GM18526 (cell line): ENCODE measurements around the gene TRIB2.

Source experiments
- POLR2A ChIP-seq: IDR thresholded peaks from 3 replicates; pipeline ENCODE4 v1.6.1; 2011; ENCODE audit not compliant: insufficient read length; ENCODE audit errors: extremely low read depth

Gene TRIB2

DNA sequence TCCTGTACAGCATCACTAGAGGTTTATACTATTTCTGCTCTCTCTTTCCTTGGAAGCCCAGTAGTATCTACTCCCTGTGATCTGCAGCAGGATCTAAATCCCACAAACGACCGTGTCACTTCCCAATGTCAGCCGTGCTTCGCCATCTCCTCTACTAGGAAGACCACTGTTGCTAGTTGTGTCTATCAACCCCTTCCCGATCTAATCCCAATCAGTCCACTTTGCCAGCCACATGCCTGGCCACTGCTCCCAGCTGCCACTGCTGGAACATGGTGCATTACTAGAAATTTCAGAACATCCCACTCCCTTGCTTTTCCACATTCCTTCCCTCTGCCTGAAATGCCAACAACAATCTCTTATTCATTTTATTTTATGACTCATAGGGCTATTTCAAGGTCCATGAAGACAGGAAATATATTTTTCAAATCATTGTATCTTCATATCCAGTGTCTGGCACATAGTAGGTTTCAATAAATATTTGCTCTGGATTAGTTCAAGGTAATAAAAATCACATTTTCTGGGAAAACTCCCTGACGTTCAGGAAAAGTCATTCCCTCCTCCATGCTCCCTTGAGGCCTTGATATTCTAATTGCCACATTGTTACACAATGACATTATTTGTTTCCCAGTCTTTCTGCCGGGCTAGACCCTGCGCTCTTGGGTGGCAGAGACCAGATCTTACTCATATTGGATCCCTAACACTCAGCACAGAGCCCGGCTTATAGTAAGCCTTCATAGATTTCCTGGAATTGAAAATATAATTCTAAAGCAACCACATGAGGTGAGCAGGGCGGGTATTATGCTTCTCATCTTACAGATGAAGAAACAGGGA is 2.1 kb upstream of the TRIB2 start:
- TF ChIP-seq POLR2A, result no peak

DNA sequence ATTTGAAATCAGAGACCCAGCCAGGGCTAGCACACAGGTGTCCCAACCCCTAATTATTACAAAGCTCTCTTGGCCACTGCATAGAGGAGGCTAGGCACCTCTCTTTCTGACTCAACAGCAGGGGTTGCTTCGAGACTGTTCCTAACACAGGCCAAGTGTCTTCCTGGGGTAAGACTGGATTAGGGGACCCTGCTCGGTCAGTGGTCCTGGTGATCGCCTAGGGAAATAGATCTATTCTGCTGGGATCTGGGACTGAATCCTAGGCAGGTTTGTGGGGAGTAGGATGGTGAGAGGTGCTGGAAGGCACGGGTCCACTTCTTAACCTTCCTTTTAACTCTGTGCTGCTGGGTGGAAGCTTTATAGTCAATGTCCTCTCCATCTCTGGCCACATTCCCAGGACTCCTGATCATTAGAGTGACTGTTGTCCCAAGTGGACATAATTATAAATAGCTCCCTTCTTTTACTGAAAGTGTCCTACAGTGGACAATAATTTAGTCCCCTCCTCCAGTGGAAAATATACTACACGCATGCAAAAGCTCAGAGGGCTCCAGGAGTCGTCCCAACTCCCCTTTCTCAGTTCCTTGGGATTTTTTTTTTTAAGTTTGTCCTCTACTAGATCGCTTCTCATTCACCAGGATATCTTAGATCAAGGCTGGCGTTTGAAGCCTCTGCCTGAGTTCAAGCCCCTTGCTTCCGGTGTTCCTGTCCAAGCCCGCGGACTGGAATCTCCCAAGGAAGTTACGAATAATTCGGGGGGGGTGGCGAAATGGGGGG is 1.3 kb upstream of the TRIB2 start:
- TF ChIP-seq POLR2A, result no peak

DNA sequence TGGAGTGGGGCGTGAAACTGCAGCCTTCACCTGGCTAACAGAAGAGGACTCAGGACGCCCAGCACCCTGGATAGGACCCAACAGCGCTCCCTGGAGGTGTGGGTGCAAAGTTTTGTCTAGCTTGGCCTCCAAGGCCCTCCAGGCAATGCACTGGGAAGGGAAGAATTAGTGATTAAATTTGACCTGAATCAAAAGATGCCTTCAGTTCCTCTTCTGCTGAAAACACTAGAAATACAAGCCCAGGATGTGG is 779 bp upstream of the TRIB2 start:
- no peak for TF ChIP-seq POLR2A

DNA sequence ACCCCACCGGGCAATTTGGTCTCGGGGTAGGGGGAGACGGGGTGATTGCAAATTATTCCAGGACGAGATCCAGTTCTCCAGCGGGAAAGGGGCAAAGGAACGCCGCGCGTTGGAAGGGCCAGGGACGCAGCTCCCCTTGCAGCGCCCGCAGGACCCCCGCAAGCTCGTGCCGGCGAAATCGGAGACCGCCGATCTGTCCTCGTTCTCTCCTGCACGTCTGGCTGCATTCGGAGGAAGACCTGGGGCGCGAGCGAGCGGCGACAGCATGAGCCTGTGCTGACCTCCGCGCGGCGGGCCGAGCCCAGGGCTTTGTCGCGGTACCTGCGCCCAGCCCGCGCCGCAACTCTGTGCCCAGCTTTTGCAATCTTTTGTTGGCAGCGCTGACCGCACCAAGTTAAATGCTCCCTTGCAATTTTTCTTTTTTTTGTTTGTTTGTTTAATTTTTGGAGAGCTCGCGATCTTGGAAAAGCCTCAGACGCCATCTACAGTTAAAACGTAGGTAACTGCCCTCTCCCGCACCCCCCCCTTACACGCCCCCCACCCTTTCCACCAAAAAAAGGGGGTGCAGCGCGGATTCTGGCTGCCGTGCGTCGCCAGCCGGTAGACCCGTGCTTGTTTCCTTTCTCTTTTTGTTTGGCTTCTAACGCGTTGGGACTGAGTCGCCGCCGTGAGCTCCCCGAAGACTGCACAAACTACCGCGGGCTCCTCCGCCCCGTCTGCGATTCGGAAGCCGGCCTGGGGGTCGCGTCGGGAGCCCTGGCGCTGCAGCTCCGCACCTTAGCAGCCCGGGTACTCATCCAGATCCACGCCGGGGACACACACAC is 667 bp downstream of the TRIB2 start:
- no peak for TF ChIP-seq POLR2A

DNA sequence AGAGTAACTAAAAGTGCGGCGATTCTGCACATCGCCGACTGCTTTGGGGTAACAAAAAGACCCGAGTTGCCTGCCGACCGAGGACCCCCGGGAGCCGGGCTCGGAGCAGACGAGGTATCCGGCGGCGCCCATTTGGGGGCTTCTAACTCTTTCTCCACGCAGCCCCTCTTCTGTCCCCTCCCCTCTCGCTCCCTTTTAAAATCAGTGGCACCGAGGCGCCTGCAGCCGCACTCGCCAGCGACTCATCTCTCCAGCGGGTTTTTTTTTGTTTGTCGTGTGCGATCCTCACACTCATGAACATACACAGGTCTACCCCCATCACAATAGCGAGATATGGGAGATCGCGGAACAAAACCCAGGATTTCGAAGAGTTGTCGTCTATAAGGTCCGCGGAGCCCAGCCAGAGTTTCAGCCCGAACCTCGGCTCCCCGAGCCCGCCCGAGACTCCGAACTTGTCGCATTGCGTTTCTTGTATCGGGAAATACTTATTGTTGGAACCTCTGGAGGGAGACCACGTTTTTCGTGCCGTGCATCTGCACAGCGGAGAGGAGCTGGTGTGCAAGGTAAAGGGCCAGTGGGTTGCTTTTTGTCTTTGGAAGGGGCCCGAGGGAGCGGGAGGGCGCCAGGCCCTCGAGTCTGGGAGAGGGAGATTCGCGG is 1.4 kb downstream of the TRIB2 start:
- TF ChIP-seq POLR2A, result no peak

DNA sequence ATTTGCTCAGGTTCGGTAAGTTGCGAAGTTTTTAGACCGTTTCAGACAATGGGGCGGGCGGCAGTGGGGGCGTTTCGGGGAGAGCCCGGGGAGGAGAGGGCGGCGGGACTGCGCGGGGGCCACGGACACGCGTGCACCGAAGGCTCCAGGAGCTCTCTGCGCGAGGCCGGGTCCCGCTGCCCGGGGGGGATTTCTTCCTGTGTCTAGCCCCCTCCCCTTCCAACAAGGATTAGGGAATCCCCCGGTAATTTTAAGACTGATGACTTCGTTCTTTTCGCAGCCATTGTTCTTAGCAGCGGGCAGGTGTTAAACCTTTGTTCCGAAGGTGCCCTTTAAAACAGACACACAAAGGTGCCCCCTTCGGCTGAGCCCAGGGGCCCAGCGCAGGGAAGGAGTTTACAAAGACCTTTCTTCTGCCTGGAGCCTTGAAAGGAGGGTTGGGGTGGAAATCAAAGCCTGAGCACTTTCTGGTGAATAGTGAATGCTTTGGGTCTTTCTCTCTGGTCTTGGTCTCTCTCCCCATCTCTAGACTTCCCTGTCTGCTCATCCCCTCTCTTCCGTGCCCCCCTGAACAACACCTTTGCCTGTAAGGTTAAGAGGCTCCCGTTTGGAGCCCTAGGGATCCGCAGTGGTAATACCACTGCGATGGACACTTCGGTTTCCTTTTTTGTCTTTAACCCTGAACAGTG is 2.1 kb downstream of the TRIB2 start:
- TF ChIP-seq POLR2A, result no peak

DNA sequence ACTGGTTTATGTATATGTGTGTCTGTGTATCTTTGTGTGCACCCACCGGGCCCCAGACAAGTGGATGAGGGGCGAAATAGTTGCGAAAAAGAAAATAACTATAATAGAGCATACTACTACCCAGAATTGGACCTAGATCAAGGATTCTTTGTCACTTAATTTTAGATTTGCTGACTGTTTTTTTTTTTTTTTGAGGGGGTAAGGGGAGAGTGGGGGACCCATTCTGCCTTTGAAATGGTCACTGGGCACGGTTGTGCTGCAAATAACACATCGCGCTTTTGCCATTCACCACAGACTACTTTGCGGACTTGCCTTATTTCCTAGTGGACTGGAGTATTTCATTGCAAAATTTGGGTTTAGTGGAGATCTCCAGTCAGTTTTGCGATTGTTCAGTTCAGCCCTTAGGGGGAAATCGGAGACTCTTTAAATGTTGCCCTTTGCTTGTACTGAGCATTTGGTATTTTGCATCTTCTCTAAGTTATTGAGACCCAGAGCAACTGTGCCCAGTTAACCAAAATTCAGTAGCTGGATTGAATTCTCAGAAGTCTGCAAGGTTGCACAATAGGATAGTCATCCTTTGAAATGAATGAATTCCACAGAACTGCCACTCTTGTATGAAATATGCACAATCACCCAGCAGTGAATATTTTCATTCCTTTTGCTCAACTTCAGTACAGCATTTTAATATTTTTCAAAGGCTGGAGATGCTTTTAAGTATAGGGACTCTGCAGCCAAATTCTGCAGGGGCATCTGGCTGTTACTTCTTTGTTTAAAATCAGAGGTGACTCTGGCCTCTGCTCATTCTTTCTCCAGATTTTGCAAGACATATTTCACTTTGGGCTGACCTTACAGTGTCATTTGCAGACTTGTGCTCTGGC is 2.9 kb downstream of the TRIB2 start:
- no peak for TF ChIP-seq POLR2A

DNA sequence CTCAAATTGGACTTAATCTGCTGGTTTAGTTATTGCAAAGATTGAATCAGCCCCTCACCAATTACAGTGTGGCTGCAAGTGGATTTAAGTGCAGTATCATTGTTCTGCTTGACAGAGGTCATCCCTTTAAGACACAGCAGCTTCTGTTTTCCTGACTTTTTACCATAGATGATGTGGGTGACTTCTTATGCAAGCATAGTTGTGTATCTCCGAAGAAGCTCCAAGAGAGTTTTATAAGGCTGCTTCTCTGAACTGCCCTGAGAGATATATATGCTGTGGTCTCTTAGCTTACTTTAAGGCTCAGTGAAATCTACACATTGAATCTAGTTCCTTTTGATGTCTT is 3.5 kb downstream of the TRIB2 start:
- TF ChIP-seq POLR2A, result no peak

DNA sequence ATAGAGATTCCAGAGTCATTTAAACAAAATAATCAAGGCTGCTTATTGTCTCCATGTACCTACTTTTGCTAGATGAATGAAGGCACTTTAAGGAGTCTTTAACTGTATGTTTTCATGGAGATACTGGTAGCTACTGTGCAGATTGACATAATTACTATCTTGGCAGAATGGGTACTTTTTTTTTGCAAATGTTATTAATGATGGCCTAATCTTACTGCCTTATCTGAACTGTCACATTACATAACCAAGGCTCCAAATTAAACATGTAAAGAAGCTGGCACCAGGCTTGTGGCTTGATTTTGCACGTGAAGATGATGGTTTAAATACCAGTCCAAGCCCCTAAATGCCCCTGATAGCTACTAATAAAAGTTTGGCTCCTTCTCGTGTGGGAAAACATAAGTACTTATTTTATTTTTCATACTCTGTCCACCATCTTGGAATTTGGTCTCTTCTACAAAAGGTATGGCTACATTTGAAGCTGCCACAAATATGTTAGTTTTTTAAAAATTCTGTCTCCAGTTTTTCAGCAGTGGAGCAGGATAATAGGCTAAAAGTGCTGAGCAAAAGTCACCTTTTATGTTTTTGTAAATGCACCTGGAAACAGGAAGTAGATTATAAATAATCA is 4.1 kb downstream of the TRIB2 start:
- TF ChIP-seq POLR2A, result no peak

DNA sequence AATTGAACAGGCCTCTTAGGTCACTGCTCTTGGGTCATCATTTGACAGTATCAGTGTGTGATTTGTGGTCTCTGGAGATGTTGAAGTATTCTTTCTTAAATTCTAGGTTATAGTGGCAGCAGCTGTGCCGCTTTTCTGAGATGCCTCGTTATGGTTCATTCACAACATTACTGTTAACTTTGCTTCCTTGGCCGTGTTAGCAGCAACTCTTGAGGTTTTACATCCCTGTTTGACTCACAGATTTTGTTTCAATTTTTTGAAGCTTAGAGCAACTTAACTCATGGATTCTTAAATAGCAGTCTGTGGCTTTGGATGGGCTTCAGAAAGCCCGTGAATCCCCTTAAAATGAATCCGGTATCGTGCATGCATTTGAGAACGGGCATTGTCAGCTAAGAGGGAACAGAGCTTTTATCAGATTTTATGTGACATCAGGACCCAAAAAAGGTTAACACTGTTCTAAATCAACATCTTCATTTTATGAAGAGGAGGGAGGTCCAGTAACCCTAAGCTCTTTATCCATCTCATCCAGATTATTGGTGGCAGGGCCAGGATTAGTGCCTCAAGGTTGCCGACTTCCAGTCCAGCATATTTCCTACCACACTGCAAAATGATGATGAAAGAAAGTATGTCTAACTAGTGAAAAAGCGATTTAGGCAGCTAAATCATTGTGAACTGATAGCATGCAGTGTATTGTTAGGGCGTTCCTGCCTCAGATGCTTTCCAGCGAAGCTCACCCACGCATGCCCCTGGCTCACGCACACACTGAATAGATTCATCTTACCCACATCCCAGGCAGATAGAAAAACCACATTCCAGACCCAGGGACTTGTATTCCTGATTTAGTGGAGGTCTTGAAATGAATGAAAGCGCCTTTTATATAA is 5.1 kb downstream of the TRIB2 start:
- TF ChIP-seq POLR2A, result no peak

DNA sequence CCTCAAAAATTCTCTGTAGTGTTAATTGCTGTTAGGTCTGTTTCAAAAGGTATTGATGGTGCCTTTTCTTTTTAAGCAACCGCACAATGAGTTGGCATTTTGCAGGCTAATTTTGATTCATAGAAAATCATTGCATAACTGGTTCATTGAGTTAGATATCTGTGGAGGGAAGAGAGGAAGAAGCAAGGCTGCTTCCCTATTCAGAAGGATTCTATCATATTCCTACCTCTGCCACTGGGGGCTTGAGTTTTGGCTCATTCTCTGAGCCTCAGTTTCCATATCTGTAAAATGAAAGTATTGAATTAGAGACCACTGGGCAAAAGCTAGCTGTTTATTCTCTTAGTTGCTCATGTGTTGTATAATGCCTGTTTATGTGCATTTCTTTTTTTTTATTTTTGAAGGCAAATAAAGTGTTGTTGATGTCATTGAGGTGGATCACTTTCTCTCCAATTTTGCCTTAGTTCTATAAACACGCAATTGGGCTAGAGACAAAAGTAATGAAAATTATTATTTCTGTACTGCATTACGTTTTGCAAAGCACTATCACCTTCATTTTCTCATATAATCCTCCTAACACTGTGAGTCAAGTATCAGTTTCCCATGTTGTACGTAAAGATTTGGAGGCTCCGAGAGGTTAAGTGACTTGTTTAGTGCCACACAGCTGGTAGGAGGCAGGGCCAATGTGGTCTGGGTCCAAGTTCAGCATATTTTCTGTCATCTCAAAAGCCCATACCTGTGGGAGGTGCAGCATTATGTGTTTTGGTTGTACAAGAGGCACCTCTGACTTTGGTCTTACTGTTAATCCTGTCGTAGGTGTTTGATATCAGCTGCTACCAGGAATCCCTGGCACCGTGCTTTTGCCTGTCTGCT is 5.9 kb downstream of the TRIB2 start:
- no peak for TF ChIP-seq POLR2A

DNA sequence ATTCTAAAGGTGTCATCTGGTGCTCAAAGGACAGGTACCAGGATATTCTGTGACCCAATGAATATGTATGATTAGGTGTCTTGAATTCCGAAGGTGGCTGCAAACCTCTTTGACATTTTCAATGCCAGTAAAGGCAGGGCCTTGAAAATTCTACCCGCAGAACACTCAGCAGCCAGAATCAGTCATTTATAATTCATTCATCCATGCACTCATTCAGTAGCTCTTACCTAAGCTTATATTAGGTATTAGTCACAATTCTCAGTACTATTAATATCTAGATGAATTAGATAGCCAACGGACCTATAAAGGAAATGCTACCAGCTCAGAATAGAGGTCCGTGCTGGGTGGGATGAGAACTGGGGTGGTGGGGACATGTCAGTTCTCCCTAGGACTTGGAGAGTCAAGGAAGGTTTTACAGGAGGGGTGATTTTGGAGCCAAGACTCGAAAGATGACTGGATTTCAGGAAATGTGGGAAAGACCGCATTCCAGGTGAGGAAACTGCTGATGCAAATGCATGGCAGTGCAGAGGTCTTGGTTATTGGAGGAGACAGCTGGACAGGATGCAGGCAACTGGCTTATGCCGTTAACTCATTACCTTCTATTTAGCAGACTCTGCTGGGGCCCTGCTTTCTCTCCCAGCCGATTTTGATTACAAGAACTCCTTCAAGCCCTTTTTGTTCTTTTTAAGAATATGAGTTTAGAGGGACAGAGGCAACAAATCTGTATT is 7.2 kb downstream of the TRIB2 start:
- TF ChIP-seq POLR2A, result no peak
